Testis (tissue), 3 donors: ENCODE data around the gene TSSK3. TPM values are rescaled to one million over a fixed set of nuclear protein-coding genes. Genes with fewer than 3 reads are reported as not detected.

Experiments
- DNase-seq: peaks from one replicate; pipeline ENCODE4 v3.0.0-alpha.2; 2019
- H3K27ac ChIP-seq, 2 donors: fragments of 200-600 bp; sonication (generic); one replicate each; pipeline ENCODE4 v1.5.1; 2019
- H3K27me3 ChIP-seq: fragments of 200-600 bp; sonication (generic); one replicate; pipeline ENCODE4 v1.5.1; 2019
- H3K36me3 ChIP-seq: fragments of 200-600 bp; sonication (generic); one replicate; pipeline ENCODE4 v1.5.1; 2017; ENCODE audit warnings: low read depth; ENCODE audit errors: missing control alignments
- H3K4me1 ChIP-seq: fragments of 200-600 bp; sonication (generic); one replicate; pipeline ENCODE4 v1.5.1; 2019
- H3K4me3 ChIP-seq, 2 donors: fragments of 200-600 bp; sonication (generic); one replicate each; pipeline ENCODE4 v1.5.1; 2017 to 2019
- H3K9me3 ChIP-seq: fragments of 200-600 bp; sonication (generic); one replicate; pipeline ENCODE4 v1.5.1; 2017
- CTCF ChIP-seq, 3 experiments: fragments of 450-650 bp in 2 of 3; fragments of 200-600 bp in 1 of 3; sonication (generic) in 1 of 3; IDR thresholded peaks; one replicate each; pipeline ENCODE4 v1.5.1; 2016 to 2019; ENCODE audit warnings: antibody characterized with exemption in 3 of 3, mild to moderate bottlenecking in 2 of 3, moderate library complexity in 1 of 3
- POLR2A ChIP-seq: fragments of 450-650 bp; IDR thresholded peaks from one replicate; pipeline ENCODE4 v1.6.1; 2017; ENCODE audit warnings: antibody characterized with exemption, mild to moderate bottlenecking, moderate library complexity
- WGBS, 2 donors: methylation state at CpG; one replicate each; pipeline ENCODE4 v1.1.5; 2018; 5-methylcytosine and 5-hydroxymethylcytosine counted together
- intact Hi-C: fragments of 100-400 bp; cut with DNase I; formaldehyde crosslinking; loops from one replicate; pipeline ENCODE4 v1.15.1; 2023; ENCODE audit warnings: low total_unique reads
- polyA plus RNA-seq: library from polyadenylated mRNA; stranded (reverse); fragments of 350-450 nt; fragmentation: Illumina TruSeq; extraction: RNeasy Lipid Tissue Mini Kit (QIAGEN cat#74804); gene quantifications from one replicate; pipeline ENCODE4 v1.2.3, GENCODE V29; 2014; ENCODE audit warnings: low read depth, low replicate concordance; ENCODE audit not compliant: insufficient read depth
- total RNA-seq, 2 donors: library from RNA; depleted of rRNA; stranded (reverse); fragments of >200 nt; gene quantifications; one replicate each; pipeline ENCODE4 v1.2.3, GENCODE V29; 2016

The TSSK3 gene
- total and polyA plus RNA-seq, 3 donors from 2014 or later, result 25.7 to 72.9 (median 55.6) TPM

- no peak for DNase-seq
- intact Hi-C loops, result loop anchor here (10.0 kb wide), 1 partner anchor 88 kb away; the partner anchor contains the start of gene FAM167B
These were observed 29.9 kb upstream of the TSSK3 start for GRCh38 chr1:32332290-32333079.

GRCh38 chr1:32333251-32333963, 28.9 kb upstream of the TSSK3 start:
- peak overlapping the region; percentile 81 to 96 for H3K27ac ChIP-seq
- H3K9me3 ChIP-seq, result no peaks in the 10 kb centered on the region
- 36 to 62% methylated on average over 3 of the region's 3 CpGs for WGBS, 2 donors
- no peak for TF ChIP-seq CTCF (IDR thresholded peaks at IDR 0.05)
- no peak for TF ChIP-seq POLR2A
- intact Hi-C loops, result loop anchor here (10.0 kb wide), 1 partner anchor 89 kb away; the partner anchor contains the start of gene FAM167B
- DNase-seq, result no peak
- no peak overlapping the region for H3K4me3 ChIP-seq
- H3K27me3 ChIP-seq, result no peaks in the 10 kb centered on the region
- no peaks in the 10 kb centered on the region for H3K36me3 ChIP-seq
- H3K4me1 ChIP-seq, result peaks cover 46% of the 10 kb centered on the region

More at GRCh38 chr1:32332290-32333079, 29.9 kb upstream of the TSSK3 start:
- H3K9me3 ChIP-seq, result no peaks in the 10 kb centered on the region
- 69 to 72% methylated on average over 2 to 3 of the region's 3 CpGs for WGBS, 2 donors
- H3K4me3 ChIP-seq, result no peak overlapping the region
- peak overlapping the region; percentile 44 to 62 for H3K27ac ChIP-seq
- H3K36me3 ChIP-seq, result no peaks in the 10 kb centered on the region
- peaks cover 36% of the 10 kb centered on the region for H3K4me1 ChIP-seq
- TF ChIP-seq POLR2A (no peak), CTCF (IDR thresholded peaks at IDR 0.05) (no peak)
- no peaks in the 10 kb centered on the region for H3K27me3 ChIP-seq

- DNase-seq, result no peak
- peak overlapping the region; percentile 75 to 94 for H3K4me3 ChIP-seq
- no peaks in the 10 kb centered on the region for H3K36me3 ChIP-seq
- no peaks in the 10 kb centered on the region for H3K27me3 ChIP-seq
- H3K9me3 ChIP-seq, result no peaks in the 10 kb centered on the region
- peak overlapping the region; percentile 81 to 96 for H3K27ac ChIP-seq
- intact Hi-C loops, result loop anchor here (10.0 kb wide), 1 partner anchor 90 kb away; the partner anchor contains the start of gene FAM167B
- TF ChIP-seq CTCF (IDR thresholded peaks at IDR 0.05), result no peak
- TF ChIP-seq POLR2A, result no peak
- peaks cover 51% of the 10 kb centered on the region for H3K4me1 ChIP-seq
- WGBS, 2 donors, result 22 to 28% methylated on average over 8 to 9 of the region's 9 CpGs
These were observed 28.0 kb upstream of the TSSK3 start for GRCh38 chr1:32334274-32334861.

- peak overlapping the region; percentile 75 to 94 for H3K4me3 ChIP-seq
- WGBS, 2 donors, result 0 to 2% methylated on average over 1 to 43 of the region's 46 CpGs
- no peak for DNase-seq
- intact Hi-C loops, result loop anchor here (10.0 kb wide), 1 partner anchor 90 kb away; the partner anchor contains the start of gene FAM167B
- H3K4me1 ChIP-seq, result peaks cover 51% of the 10 kb centered on the region
- H3K36me3 ChIP-seq, result no peaks in the 10 kb centered on the region
- no peaks in the 10 kb centered on the region for H3K27me3 ChIP-seq
- H3K9me3 ChIP-seq, result no peaks in the 10 kb centered on the region
- peak overlapping the region; percentile 81 to 96 for H3K27ac ChIP-seq
- peak; percentile 67 to 71 (median 69) for TF ChIP-seq CTCF (IDR thresholded peaks at IDR 0.05)
- TF ChIP-seq POLR2A, result no peak
These were observed 27.3 kb upstream of the TSSK3 start for GRCh38 chr1:32334864-32335534.
